HG03571 (cell line): ENCODE data around the gene SOX13.

Experiments used
- ATAC-seq: cut with Tn5 transposase; IDR thresholded peaks from one replicate; pipeline ENCODE4 v1.9.1; 2021; ENCODE audit not compliant: unreplicated experiment

The SOX13 gene

GRCh38 chr1:204130178-204130577, 57.3 kb downstream of the SOX13 start:
- no peak for ATAC-seq

- no peak for ATAC-seq
These were observed 58.3 kb downstream of the SOX13 start for GRCh38 chr1:204130981-204131892.

- no peak for ATAC-seq
These were observed 59.1 kb downstream of the SOX13 start for GRCh38 chr1:204131978-204132377.

GRCh38 chr1:204132718-204133117, 59.8 kb downstream of the SOX13 start:
- ATAC-seq, result no peak

GRCh38 chr1:204134103-204134502, 61.2 kb downstream of the SOX13 start:
- no peak for ATAC-seq

- ATAC-seq, result no peak
These were observed 63.9 kb downstream of the SOX13 start for GRCh38 chr1:204136814-204137213.

GRCh38 chr1:204139088-204139487, 66.2 kb downstream of the SOX13 start:
- ATAC-seq, result no peak

- ATAC-seq, result no peak
These were observed 67.0 kb downstream of the SOX13 start for GRCh38 chr1:204139952-204140351.

GRCh38 chr1:204141131-204141530, 68.2 kb downstream of the SOX13 start:
- no peak for ATAC-seq

GRCh38 chr1:204142032-204142974, 69.4 kb downstream of the SOX13 start:
- ATAC-seq, result no peak

GRCh38 chr1:204143276-204144041, 70.5 kb downstream of the SOX13 start:
- no peak for ATAC-seq

- ATAC-seq, result no peak
These were observed 72.2 kb downstream of the SOX13 start for GRCh38 chr1:204145033-204145504.

- ATAC-seq, result no peak
These were observed 73.4 kb downstream of the SOX13 start for GRCh38 chr1:204146309-204146708.

- ATAC-seq, result no peak
These were observed 74.0 kb downstream of the SOX13 start for GRCh38 chr1:204146965-204147364.

GRCh38 chr1:204147406-204148383, 74.8 kb downstream of the SOX13 start:
- no peak for ATAC-seq

GRCh38 chr1:204149107-204149506, 76.2 kb downstream of the SOX13 start:
- no peak for ATAC-seq

- no peak for ATAC-seq
These were observed 77.0 kb downstream of the SOX13 start for GRCh38 chr1:204149635-204150565.

GRCh38 chr1:204150702-204151551, 78.0 kb downstream of the SOX13 start:
- ATAC-seq, result no peak
